Epithelial cell of esophagus (primary cell): ENCODE results near the gene POMT2.

Experiments
- DNase-seq: peaks from one replicate; pipeline ENCODE4 v3.0.0; 2010; ENCODE audit warnings: low read depth
- H3K4me3 ChIP-seq: 2 replicates; pipeline ENCODE4 v1.5.1; 2011; ENCODE audit warnings: mild to moderate bottlenecking, low read length, control low read depth
- TF ChIP-seq, protein P1 (sequence below): IDR thresholded peaks from 2 replicates; pipeline ENCODE4 v1.5.1; 2011; ENCODE audit warnings: low read depth, mild to moderate bottlenecking, low read length, control low read depth, inconsistent platforms; ENCODE audit not compliant: insufficient read depth; ENCODE audit errors: missing control alignments

POMT2 gene

DNA sequence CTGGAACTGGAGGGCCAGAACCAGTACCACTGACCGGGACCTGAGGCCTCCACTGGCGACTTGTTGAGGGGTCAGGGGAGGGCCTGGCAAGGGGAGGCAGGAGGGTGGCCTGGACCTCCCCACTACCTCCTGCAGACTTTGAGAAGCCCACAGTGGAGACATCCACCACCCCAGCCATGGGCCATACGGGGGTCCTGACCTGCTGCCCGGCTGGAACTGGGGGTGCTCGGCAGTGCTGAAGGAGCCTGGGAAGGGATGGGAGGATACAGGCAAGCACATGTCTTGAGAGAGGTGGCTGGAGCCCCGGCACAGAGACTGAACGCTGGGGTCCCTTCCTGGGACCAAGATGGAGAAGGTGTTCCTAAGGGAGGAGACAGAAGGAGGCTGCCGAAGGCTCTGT lies 64.0 kb downstream of the POMT2 start:
- H3K4me3 ChIP-seq = no peak overlapping the region
- TF ChIP-seq, protein P1, sequence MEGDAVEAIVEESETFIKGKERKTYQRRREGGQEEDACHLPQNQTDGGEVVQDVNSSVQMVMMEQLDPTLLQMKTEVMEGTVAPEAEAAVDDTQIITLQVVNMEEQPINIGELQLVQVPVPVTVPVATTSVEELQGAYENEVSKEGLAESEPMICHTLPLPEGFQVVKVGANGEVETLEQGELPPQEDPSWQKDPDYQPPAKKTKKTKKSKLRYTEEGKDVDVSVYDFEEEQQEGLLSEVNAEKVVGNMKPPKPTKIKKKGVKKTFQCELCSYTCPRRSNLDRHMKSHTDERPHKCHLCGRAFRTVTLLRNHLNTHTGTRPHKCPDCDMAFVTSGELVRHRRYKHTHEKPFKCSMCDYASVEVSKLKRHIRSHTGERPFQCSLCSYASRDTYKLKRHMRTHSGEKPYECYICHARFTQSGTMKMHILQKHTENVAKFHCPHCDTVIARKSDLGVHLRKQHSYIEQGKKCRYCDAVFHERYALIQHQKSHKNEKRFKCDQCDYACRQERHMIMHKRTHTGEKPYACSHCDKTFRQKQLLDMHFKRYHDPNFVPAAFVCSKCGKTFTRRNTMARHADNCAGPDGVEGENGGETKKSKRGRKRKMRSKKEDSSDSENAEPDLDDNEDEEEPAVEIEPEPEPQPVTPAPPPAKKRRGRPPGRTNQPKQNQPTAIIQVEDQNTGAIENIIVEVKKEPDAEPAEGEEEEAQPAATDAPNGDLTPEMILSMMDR = no peak
- DNase-seq = no peak

GRCh38 chr14:77253333-77254190 lies 67.1 kb downstream of the POMT2 start:
- no peak for DNase-seq
- TF ChIP-seq, protein P1 = no peak
- no peak overlapping the region for H3K4me3 ChIP-seq

DNA sequence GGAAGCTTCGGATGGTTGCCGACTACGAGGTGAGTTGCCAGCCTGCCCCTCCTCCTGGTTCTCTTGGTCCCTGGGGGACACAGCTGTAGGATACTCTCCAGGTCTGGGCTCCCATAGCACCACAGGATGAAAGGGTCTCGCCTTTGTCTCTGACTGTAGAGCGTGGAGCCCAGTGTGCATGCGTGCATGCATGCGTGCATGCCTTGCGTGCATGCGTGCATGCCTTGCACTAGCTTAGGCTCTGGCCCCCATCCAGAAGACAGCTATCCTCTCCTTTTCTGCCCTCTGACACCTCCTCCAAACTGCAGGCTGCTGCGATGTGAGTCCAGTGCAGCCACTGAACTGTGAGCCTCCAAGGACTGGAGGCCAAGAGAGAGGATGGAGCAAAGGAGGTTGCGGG lies 68.8 kb downstream of the POMT2 start:
- no peak overlapping the region for H3K4me3 ChIP-seq
- TF ChIP-seq, protein P1 = no peak
- DNase-seq = no peak

GRCh38 chr14:77250927-77251326 lies 69.8 kb downstream of the POMT2 start:
- no peak overlapping the region for H3K4me3 ChIP-seq
- TF ChIP-seq, protein P1 = no peak
- no peak for DNase-seq

DNA sequence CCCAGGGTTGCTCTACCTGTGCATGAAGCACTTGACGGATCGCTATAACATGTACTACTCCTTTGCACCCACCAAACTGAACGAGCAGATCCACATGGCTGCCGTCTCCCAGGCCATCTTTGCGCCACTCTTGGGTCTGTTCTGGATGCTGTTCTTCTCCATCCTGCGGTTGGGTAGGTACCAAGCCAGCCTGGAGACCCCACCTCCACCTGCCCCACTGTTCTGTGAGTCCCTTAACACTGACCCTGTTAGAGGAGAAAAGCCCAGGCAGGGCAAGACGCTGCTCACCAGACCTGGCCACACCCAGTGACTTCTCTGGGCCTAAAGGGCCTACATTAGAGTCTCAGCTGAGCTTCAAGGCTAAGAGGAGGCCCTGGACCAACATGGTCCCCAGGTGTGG lies 71.4 kb downstream of the POMT2 start:
- no peak for DNase-seq
- no peak overlapping the region for H3K4me3 ChIP-seq
- TF ChIP-seq, protein P1 = no peak

DNA sequence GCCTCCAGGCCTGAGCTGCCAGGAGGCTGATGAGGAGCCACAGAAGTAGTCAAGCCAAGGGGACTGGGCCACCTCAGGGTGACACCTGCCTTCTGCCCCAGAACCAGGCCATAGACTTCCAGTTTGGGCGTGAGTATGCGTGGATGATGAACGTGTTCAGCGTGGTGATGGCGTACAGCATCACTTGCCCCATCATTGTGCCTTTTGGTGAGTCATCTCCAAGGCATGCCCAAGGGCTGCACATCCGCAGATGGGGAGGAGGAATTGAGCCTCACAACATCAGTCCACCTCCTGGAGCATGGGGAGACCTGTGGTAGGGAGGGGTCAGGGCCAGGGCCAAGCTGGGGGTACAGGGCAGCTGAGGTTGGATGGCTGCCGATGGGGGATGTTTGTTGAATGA lies 72.0 kb downstream of the POMT2 start:
- peak; percentile 40 for DNase-seq
- TF ChIP-seq, protein P1 = no peak
- H3K4me3 ChIP-seq = no peak overlapping the region

- no peak for DNase-seq
- H3K4me3 ChIP-seq = no peak overlapping the region
- TF ChIP-seq, protein P1 = no peak
These were observed 73.9 kb downstream of the POMT2 start for GRCh38 chr14:77246784-77247183.
